ENCODE data around the gene CAPN3.

DNA sequence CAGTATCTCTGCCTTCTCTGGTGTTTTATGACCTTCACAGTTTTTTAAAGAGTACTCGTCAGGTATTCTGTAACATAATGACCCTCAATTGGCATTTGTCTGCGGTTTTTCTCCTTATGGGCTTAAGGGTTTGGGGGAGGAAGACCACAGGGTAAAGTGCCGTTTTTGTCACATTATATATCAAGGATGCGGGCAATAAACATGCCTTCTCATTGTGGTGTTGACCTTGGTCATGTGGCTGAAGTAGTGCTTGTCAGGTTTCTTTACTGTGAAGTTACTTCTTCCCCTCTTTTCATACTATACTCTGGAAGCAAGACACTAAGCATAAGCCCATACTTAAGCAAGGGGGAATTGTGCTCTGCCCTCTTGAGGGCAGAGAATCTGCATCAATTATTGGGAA, 16.6 kb downstream of the CAPN3 start:
- no peak for TF ChIP-seq CTCF (IDR thresholded peaks at IDR 0.05; ENCODE audit: insufficient read depth, low read length)
- no peak for TF ChIP-seq POLR2AphosphoS5 (IDR thresholded peaks at IDR 0.05; ENCODE audit: low read depth)
- no peak for TF ChIP-seq GABPA (IDR thresholded peaks at IDR 0.05; ENCODE audit: low read depth)

Measured in HL-60 (cell line).